ENCODE measurements around the gene EEF2KMT.
A peak's percentile ranks its signal among the peaks of the same experiment; 100 is the strongest.
"Not testable (repeated sequence)": the region's sequence is repeated elsewhere in the genome, so short reads cannot be mapped to it uniquely, and the experiment has no call there.

EEF2KMT gene, protein sequence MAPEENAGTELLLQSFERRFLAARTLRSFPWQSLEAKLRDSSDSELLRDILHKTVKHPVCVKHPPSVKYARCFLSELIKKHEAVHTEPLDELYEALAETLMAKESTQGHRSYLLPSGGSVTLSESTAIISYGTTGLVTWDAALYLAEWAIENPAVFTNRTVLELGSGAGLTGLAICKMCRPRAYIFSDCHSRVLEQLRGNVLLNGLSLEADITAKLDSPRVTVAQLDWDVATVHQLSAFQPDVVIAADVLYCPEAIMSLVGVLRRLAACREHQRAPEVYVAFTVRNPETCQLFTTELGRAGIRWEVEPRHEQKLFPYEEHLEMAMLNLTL

GRCh38 chr16:5097470-5098220 is at the start of gene EEF2KMT:
TSS of gene EEF2KMT (minus strand) at chr16:5097795. CDS start at chr16:5097739, 56 bp downstream.
- DNase-seq: peak; percentile 88

- not testable (repeated sequence) for DNase-seq
Measured at GRCh38 chr16:5144621-5144956, 47.0 kb upstream of the EEF2KMT start.

DNA sequence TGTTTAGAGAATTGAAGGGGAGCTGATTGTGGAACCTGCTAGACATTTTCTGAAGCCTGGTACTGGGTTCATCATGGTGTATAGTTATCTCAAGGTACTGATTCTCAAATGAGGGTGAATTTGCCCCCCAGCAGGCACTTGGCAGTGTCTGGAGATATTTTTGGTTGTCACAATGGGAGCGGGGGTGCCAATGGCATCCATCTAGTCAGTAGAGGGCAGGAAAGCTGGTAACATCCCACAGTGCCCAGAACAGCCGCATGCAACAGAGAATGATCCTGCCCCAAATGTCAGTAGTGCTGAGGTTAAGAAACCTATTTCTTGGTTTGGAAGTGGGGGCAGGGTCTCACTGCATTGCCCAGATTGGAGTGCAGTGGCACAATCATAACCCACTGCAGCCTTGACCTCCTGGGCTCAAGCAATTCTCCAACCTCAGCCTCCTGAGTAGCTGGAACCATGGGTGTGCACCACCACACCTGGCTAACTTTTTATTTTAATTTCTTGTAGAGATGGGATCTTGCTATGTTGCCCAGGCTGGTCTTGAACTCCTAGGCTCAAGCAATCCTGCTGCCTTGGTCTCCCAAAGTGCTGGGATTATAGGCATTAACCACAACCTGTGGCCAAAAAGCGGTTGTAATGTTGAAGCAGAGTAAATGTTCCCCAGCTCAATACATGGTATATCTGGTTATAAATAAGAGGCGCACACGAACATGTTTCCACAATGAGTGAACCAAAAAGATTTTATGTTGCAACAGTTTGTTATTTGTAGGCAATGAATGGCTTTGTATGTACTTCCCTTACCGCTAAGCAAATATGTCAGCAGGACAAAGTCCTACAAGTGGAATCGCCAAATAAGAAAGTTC is 46.4 kb upstream of the EEF2KMT start:
- DNase-seq: no peak

- not testable (repeated sequence) for DNase-seq
Measured at GRCh38 chr16:5140151-5140550, 42.6 kb upstream of the EEF2KMT start.

- not testable (repeated sequence) for DNase-seq
Measured at GRCh38 chr16:5134739-5135452, 37.3 kb upstream of the EEF2KMT start.

GRCh38 chr16:5132915-5133600 is 35.5 kb upstream of the EEF2KMT start:
- not testable (repeated sequence) for DNase-seq

DNA sequence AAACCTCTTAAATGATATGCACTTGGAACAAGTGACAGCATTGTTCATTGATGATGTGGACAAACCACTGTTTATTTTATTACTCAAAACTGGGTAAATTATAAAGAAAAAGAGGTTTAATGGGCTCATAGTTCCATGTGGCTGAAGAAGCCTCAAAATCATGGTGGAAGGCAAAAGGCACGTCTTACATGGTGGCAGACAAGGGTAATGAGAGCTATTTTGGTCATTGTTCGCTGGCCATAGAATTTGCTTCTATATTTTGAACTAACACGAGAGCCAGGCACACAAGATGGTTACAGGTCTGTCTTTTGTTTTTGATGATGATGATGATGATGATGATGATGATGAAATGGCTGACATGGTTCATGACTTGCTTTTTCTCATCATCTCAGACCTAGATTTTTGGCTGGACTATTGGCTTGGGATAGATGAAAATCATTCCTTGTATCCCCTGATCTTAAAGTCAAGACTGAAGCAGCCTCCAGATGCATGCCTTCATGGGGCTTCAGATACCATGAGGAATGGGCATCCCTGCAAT is 33.9 kb upstream of the EEF2KMT start:
- DNase-seq: not testable (repeated sequence)

DNA sequence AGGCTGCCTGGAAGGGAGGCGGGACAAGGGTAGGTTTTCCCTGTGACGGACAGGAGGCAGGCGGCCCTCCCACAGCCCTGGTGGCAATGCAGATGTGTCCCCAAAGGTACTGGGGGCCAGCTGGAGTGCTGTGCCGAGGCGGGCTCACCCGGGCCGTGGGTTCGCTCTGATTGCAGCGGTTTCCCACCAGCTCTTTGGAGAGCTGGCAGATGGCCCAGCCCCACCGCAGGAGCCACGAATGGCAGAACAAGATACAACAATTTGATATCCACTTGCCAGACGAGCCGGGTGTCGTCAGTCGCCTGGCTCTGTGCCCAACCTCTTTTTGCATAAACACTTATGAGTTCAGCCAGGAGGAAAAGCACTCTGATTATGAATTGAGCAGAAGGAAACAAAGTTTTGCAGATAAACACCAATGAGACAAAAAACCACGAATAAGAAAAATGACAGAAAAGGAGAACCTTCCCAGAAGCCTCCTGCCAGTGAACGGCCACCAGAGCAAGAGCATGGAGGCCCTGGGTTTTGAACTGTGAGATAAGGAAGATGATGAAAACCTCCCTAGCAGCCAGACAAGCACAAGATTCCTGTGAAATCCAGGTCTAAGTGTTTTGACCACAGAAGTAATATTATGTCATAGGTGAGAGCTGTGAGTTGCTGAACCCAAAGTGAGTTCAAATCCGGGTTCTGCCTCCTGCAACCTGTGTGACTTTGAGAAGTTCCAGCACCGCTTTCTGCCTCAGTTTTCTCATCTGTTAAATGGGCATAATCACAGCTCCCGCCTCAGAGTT is 19.9 kb upstream of the EEF2KMT start:
- DNase-seq: peak; percentile 49

- DNase-seq: not testable (repeated sequence)
Measured at GRCh38 chr16:5116780-5117295, 19.2 kb upstream of the EEF2KMT start.

DNA sequence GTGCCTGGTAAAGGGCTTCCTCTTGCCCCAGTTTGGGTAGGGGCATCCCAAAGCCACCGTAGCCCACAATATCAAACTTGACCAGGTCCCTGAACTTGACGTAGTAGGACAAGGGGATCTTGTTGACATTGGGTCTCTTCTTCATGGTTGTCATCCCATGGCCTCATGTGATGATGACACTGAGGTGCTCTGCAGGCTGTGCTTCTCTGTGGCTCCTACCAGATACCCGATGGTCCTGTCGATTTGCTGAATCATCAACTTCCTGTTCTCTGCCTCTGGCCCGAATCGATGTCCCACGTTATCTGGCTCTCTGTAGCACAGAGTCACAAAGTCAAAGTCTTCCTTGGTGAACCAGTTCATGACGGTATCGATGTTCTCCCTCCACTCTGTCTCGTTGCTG is 13.3 kb upstream of the EEF2KMT start:
- DNase-seq: not testable (repeated sequence)

- no peak for DNase-seq
Measured at GRCh38 chr16:5108505-5109158, 11.0 kb upstream of the EEF2KMT start.

GRCh38 chr16:5105039-5105438 is 7.4 kb upstream of the EEF2KMT start:
- peak; percentile 1 for DNase-seq

DNA sequence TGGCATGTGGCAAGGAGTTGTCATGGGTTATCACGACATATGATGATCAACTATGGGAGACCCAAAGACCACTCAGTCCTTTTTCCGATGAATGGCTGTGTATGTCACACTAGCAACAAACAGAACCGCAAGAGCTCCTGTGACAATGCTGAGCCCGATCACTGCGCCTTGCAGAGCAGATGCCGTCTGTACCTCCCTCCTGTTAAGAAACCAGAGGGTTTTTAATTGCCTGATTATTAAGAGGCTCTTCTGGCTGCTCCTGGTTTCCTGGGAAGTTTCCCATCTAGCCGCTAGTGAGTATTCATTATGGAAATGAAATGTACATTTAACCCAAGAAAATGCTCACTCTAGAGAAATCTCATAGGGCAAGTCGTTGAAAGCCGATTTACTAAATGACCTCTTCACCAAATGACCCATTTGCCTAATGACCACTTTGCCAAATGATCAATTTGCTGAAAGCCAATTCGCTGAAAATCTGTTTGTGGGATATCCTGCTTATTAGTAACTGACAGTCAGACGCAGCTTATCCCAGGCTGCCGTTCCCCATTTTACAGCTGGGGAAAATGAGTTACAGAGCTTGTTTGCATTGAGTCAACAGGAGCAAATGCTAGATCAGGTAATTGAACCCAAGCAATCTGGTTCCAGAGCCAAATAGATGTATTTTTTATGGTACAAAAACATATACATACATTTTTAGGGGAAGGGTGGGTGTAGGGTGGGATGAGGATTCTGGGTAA is 5.9 kb upstream of the EEF2KMT start:
- DNase-seq: not testable (repeated sequence)

DNA sequence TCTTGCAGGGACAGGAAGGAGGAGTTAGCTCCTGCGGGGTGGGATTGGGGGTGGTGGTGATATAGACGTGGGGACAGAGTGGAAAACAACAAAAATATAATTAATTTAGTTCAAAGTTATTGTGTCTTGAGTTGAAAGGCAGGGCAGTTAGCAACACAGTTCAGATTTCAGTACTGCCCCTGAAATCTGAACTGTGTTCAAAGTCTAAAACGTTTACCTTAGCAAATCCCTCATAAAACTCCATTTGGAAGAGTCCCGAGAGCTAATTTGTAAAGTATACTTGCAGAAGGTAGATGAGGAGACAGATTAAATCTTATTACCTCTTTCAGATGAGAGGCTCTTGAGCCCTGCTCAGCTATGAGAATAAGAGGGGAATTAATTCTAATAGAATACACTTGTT is 1.6 kb upstream of the EEF2KMT start:
- not testable (repeated sequence) for DNase-seq

- DNase-seq: peak; percentile 3
Measured at GRCh38 chr16:5098221-5099159, 895 bp upstream of the EEF2KMT start.

DNA sequence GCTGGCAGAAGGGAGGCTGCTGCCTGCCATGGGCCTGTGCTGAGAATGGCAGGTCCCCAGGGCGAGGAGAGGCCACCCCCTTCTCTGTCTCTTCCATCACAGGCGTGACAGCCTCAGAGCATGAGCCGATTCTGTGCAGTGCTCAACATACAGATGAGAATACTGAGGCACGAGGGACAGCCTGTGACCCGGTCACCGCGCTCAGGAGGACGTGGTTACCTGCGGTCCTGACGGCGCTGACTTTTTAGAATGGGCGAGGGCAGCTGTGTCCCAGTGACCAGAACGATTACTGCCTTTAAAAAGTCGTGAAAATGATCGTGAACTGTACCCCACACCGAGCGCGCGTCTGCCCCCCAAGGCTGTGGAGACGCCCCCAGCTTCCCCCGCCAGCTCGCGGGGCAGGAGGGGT is 530 bp downstream of the EEF2KMT start:
- not testable (repeated sequence) for DNase-seq

DNA sequence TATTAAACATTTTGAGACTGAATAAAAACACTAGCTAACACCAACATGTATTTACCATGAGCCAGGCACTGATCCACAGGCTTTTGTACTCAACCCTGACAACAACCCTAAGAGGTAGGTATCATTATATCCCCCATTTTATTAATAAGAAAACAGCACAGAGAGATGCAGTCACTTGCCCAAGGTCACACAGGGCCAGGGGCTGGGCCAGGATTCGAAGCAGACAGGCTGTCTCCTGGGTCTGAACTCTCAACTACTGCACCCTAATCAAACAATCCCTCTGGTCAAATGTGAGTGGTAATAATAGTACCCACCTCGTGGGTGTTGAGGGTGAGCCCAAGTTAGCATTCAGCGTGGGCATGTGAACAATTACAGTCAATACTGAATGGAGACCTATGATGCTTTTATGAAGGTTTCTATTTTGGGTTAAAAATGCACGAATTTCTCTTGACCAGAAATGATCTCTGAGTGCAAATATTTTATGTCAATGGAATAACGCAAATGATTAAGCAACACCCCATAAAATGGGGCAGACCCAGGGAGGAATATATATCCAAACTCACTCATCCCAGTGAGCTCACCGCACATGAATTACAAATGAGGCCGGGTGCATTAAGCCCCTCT is 1.0 kb downstream of the EEF2KMT start:
- DNase-seq: not testable (repeated sequence)

All from NCI-H510A treated with DMSO at 0.1 percent for 48 hours (cell line).